Measurements from ENCODE around the gene ATP13A2. TPM values are rescaled to one million over a fixed set of nuclear protein-coding genes. Genes with fewer than 3 reads are reported as not detected.

The ATP13A2 gene
- total RNA-seq, 1 donor from 2014 or later: 54.4 TPM

GRCh38 chr1:16979475-16980327 lies 32.0 kb downstream of the ATP13A2 start:
- Mint-ChIP-seq H3K9me3 (ENCODE audit: low read depth) (no peaks in the 10 kb centered on the region), H3K27me3 (ENCODE audit: low read depth) (no peaks in the 10 kb centered on the region), H3K4me1 (ENCODE audit: low read depth) (peaks cover 64% of the 10 kb centered on the region), H3K4me3 (ENCODE audit: unreplicated experiment) (peak overlapping the region; percentile 81), H3K36me3 (ENCODE audit: low read depth) (peaks cover 6% of the 10 kb centered on the region), H3K27ac (ENCODE audit: unreplicated experiment) (peak overlapping the region; percentile 90)
- TF ChIP-seq CTCF (IDR thresholded peaks at IDR 0.05): no peak
- no peak for DNase-seq (ENCODE audit: low spot score)

DNA sequence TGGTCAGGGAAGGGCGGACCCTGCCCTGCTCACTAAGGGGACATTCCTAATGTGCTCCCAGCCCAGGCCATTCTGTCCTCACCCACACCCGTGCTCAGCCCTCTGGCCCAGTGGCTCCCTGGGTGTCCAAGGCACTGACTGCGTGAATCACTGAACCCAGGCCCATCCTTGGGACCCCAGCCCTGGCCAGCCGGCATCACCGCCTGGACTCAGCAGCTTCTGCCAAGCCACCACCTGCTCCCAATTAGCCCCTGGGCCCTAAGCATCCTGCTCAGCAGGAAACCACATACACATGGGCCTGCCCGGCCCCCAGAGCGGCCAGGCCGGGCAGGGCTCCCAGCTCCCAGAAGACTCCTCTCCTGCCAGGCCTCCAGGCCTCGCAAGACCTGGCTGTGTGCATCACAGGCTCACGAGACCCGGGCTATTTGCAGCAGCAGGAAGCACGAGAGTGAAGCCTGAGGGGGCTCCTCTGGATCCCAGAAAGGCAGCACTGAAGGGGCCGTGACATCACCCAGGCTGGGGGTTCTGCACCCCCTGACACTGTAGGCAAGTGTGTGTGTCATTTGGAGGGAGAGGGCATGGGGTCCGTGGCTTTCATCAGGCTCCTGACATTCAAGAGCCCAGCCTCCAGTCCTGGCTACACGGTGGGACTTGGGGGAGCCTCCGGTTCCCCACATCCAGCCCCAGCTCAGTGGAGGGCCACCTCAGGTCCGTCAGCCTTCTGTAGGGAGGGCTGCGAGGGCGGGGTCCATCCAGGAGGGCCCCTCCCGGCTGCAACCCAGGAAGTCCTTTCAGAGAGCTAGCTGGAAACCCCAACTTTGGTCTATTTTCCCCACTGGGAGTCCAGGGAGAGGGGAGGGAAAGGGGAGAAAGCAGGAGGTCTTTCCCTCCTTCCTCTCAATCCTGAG lies 32.9 kb downstream of the ATP13A2 start:
- peaks cover 59% of the 10 kb centered on the region for H3K4me1 Mint-ChIP-seq (ENCODE audit: low read depth)
- no peaks in the 10 kb centered on the region for H3K27me3 Mint-ChIP-seq (ENCODE audit: low read depth)
- peak overlapping the region; percentile 90 for H3K27ac Mint-ChIP-seq (ENCODE audit: unreplicated experiment)
- TF ChIP-seq CTCF (IDR thresholded peaks at IDR 0.05): no peak
- no peak for DNase-seq (ENCODE audit: low spot score)
- no peaks in the 10 kb centered on the region for H3K9me3 Mint-ChIP-seq (ENCODE audit: low read depth)
- H3K4me3 Mint-ChIP-seq (ENCODE audit: unreplicated experiment): peak overlapping the region; percentile 81
- H3K36me3 Mint-ChIP-seq (ENCODE audit: low read depth): peaks cover 6% of the 10 kb centered on the region

DNA sequence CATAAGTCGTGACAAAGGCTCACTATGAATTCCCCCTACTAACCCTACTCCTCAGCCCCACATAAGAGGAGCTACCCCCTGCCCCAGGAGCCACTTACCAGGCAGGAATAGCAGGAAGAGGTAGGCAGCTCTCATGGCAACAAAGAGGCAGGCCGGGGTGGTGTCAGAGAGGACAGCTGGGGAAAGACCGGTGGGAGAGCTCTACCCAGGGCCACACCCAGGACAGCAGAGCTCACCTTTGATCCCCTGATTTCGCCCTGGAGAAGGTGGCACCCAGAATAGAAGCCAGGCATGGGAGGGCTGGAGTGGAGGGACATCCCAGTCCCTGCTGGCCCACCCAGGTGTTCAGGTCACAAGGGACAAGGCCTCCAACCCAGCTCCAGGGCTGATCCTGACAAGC lies 33.6 kb downstream of the ATP13A2 start:
- Mint-ChIP-seq H3K27ac (ENCODE audit: unreplicated experiment) (peak overlapping the region; percentile 90), H3K4me3 (ENCODE audit: unreplicated experiment) (peak overlapping the region; percentile 81), H3K4me1 (ENCODE audit: low read depth) (peaks cover 55% of the 10 kb centered on the region), H3K27me3 (ENCODE audit: low read depth) (no peaks in the 10 kb centered on the region), H3K9me3 (ENCODE audit: low read depth) (no peaks in the 10 kb centered on the region), H3K36me3 (ENCODE audit: low read depth) (peaks cover 6% of the 10 kb centered on the region)
- DNase-seq (ENCODE audit: low spot score): no peak
- TF ChIP-seq CTCF (IDR thresholded peaks at IDR 0.05): no peak

DNA sequence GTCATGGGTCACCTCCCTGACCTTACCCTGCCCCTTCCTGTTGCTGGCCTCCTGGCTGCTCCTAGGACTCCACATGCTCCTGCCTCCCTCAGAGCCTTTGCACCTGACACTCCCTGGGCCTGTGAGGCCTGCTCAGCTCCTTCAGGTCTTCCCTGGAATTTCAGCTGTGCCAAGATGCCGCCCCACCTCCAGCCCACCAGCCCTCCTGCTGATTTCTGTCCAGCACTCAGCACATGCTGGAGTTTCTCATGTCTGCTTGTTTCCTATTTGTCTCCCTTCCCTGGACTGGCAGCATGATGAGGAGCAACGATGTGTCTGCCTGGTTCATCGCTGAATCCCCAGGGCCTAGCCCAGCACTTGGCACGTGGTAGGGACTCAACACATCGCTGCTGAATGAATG lies 34.4 kb downstream of the ATP13A2 start:
- no peaks in the 10 kb centered on the region for H3K27me3 Mint-ChIP-seq (ENCODE audit: low read depth)
- H3K4me3 Mint-ChIP-seq (ENCODE audit: unreplicated experiment): peak overlapping the region; percentile 36
- peaks cover 7% of the 10 kb centered on the region for H3K36me3 Mint-ChIP-seq (ENCODE audit: low read depth)
- no peaks in the 10 kb centered on the region for H3K9me3 Mint-ChIP-seq (ENCODE audit: low read depth)
- peak overlapping the region; percentile 74 for H3K27ac Mint-ChIP-seq (ENCODE audit: unreplicated experiment)
- no peak for TF ChIP-seq CTCF (IDR thresholded peaks at IDR 0.05)
- DNase-seq (ENCODE audit: low spot score): no peak
- H3K4me1 Mint-ChIP-seq (ENCODE audit: low read depth): peaks cover 61% of the 10 kb centered on the region

DNA sequence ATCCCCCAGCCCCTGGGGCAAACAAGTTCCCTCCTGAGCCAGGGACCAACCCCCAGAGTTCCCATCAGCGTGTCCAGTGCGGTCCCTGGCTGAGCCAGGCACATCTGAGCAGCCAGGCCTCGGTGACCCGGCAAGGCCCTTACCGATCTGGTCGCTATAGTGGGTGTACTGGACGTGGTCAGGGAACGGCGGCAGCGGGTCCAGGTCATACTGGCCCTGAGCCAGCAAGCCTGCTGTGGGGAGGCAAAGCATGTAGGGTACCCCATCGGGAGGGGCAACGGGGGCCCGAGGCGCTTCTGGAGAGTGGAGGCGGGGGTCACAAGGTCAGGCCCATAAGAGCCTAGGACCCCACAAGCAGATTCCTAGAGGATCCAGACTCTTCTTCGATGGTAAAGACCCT lies 34.8 kb downstream of the ATP13A2 start:
- Mint-ChIP-seq H3K4me3 (ENCODE audit: unreplicated experiment) (no peak overlapping the region), H3K4me1 (ENCODE audit: low read depth) (peaks cover 65% of the 10 kb centered on the region), H3K27me3 (ENCODE audit: low read depth) (no peaks in the 10 kb centered on the region), H3K27ac (ENCODE audit: unreplicated experiment) (no peak overlapping the region), H3K36me3 (ENCODE audit: low read depth) (peaks cover 7% of the 10 kb centered on the region), H3K9me3 (ENCODE audit: low read depth) (no peaks in the 10 kb centered on the region)
- no peak for TF ChIP-seq CTCF (IDR thresholded peaks at IDR 0.05)
- DNase-seq (ENCODE audit: low spot score): no peak

Data from chondrocyte (in vitro differentiated cells).